Measurements from ENCODE around the gene RESP18. TPM values are rescaled to one million over a fixed set of nuclear protein-coding genes. Genes with fewer than 3 reads are reported as not detected.

Gene RESP18
- total and polyA plus RNA-seq, 5 donors = not detected

Small RNA genes within 50 kb of the gene (microRNA-seq; reads per million reads assigned to microRNA genes)
- gene MIR153-1 = 0.42 to 0.54 reads per million in 2 donors

Other genes with a start within 250 kb of the RESP18 start
- 1 to 10 TPM; 5.4 to 9.4 (median 9.2) TPM for gene NHEJ1, start 171.9 kb downstream of the RESP18 start, total RNA-seq
- gene NHEJ1, start 171.9 kb downstream of the RESP18 start, polyA plus RNA-seq = 5.6 TPM
- under 1 TPM; 0.56 to 0.95 (median 0.57) TPM for gene SLC23A3, start 162.7 kb downstream of the RESP18 start, total RNA-seq
- gene SLC23A3, start 162.7 kb downstream of the RESP18 start, polyA plus RNA-seq = 0.59 TPM
- 10 to 100 TPM; 40.0 to 53.1 (median 48.5) TPM for gene CNPPD1, start 155.8 kb downstream of the RESP18 start, total RNA-seq
- 41.8 TPM for gene CNPPD1, start 155.8 kb downstream of the RESP18 start, polyA plus RNA-seq
- gene RETREG2, start 154.5 kb downstream of the RESP18 start, total RNA-seq = 10 to 100 TPM; 35.2 to 47.3 (median 40.2) TPM
- gene RETREG2, start 154.5 kb downstream of the RESP18 start, polyA plus RNA-seq = 22.0 TPM
- gene ZFAND2B, start 126.0 kb downstream of the RESP18 start, total RNA-seq = 10 to 100 TPM; 21.8 to 28.9 (median 22.8) TPM
- gene ZFAND2B, start 126.0 kb downstream of the RESP18 start, polyA plus RNA-seq = 23.9 TPM
- gene ABCB6, start 113.8 kb downstream of the RESP18 start, total RNA-seq = 10 to 100 TPM; 19.4 to 30.5 (median 23.5) TPM
- 23.4 TPM for gene ABCB6, start 113.8 kb downstream of the RESP18 start, polyA plus RNA-seq
- 10 to 100 TPM; 69.2 to 78.5 (median 77.3) TPM for gene ATG9A, start 103.1 kb downstream of the RESP18 start, total RNA-seq
- 43.1 TPM for gene ATG9A, start 103.1 kb downstream of the RESP18 start, polyA plus RNA-seq
- 10 to 100 TPM; 14.9 to 32.0 (median 27.2) TPM for gene ANKZF1, start 102.9 kb downstream of the RESP18 start, total RNA-seq
- 20.1 TPM for gene ANKZF1, start 102.9 kb downstream of the RESP18 start, polyA plus RNA-seq
- 1 to 10 TPM; 2.7 to 3.8 (median 3.3) TPM for gene GLB1L, start 87.3 kb downstream of the RESP18 start, total RNA-seq
- 3.1 TPM for gene GLB1L, start 87.3 kb downstream of the RESP18 start, polyA plus RNA-seq
- 10 to 100 TPM; 17.5 to 19.7 (median 19.3) TPM for gene STK16, start 87.3 kb downstream of the RESP18 start, total RNA-seq
- gene STK16, start 87.3 kb downstream of the RESP18 start, polyA plus RNA-seq = 22.2 TPM
- gene TUBA4B, start 79.5 kb downstream of the RESP18 start, total RNA-seq = not detected
- not detected for gene TUBA4B, start 79.5 kb downstream of the RESP18 start, polyA plus RNA-seq
- 10 to 100 TPM; 27.6 to 88.6 (median 64.3) TPM for gene TUBA4A, start 78.8 kb downstream of the RESP18 start, total RNA-seq
- gene TUBA4A, start 78.8 kb downstream of the RESP18 start, polyA plus RNA-seq = 131 TPM
- 10 to 100 TPM; 43.9 to 78.7 (median 65.8) TPM for gene DNAJB2, start 53.4 kb downstream of the RESP18 start, total RNA-seq
- 57.5 TPM for gene DNAJB2, start 53.4 kb downstream of the RESP18 start, polyA plus RNA-seq
- under 1 TPM in 1 of 4 donors, not detected in 3; 0.25 TPM for gene PTPRN, start 23.3 kb downstream of the RESP18 start, total RNA-seq
- gene PTPRN, start 23.3 kb downstream of the RESP18 start, polyA plus RNA-seq = 0.41 TPM
- gene DNPEP, start 55.2 kb upstream of the RESP18 start, total RNA-seq = 10 to 100 TPM; 42.2 to 58.8 (median 56.2) TPM
- 50.0 TPM for gene DNPEP, start 55.2 kb upstream of the RESP18 start, polyA plus RNA-seq
- gene DES, start 85.6 kb upstream of the RESP18 start, total RNA-seq = over 10,000 TPM in 1 of 4 donors, 1,000 to 10,000 TPM in 3; 6,970 to 10,932 (median 7,338) TPM
- gene DES, start 85.6 kb upstream of the RESP18 start, polyA plus RNA-seq = 9,146 TPM
- 100 to 1,000 TPM; 122 to 176 (median 159) TPM for gene SPEG, start 102.1 kb upstream of the RESP18 start, total RNA-seq
- 85.5 TPM for gene SPEG, start 102.1 kb upstream of the RESP18 start, polyA plus RNA-seq
- gene GMPPA, start 166.1 kb upstream of the RESP18 start, total RNA-seq = 10 to 100 TPM; 22.9 to 27.5 (median 25.4) TPM
- gene GMPPA, start 166.1 kb upstream of the RESP18 start, polyA plus RNA-seq = 21.6 TPM
- 1 to 10 TPM in 3 of 4 donors, under 1 TPM in 1; 0.28 to 1.8 (median 1.6) TPM for gene ASIC4, start 181.7 kb upstream of the RESP18 start, total RNA-seq
- 0.57 TPM for gene ASIC4, start 181.7 kb upstream of the RESP18 start, polyA plus RNA-seq
- gene CHPF, start 211.1 kb upstream of the RESP18 start, total RNA-seq = 100 to 1,000 TPM in 2 of 4 donors, 10 to 100 TPM in 2; 92.6 to 145 (median 101) TPM
- gene CHPF, start 211.1 kb upstream of the RESP18 start, polyA plus RNA-seq = 115 TPM
- gene TMEM198, start 211.3 kb upstream of the RESP18 start, total RNA-seq = 1 to 10 TPM; 1.8 to 3.4 (median 3.1) TPM
- gene TMEM198, start 211.3 kb upstream of the RESP18 start, polyA plus RNA-seq = 3.4 TPM
- 100 to 1,000 TPM; 263 to 321 (median 294) TPM for gene OBSL1, start 238.8 kb upstream of the RESP18 start, total RNA-seq
- 179 TPM for gene OBSL1, start 238.8 kb upstream of the RESP18 start, polyA plus RNA-seq
- gene INHA, start 239.6 kb upstream of the RESP18 start, total RNA-seq = 10 to 100 TPM; 16.7 to 47.6 (median 28.1) TPM
- gene INHA, start 239.6 kb upstream of the RESP18 start, polyA plus RNA-seq = 28.7 TPM

All from right cardiac atrium (tissue), 5 donors.